IMR-90 (cell line): ENCODE results near the gene ELL. TPM values are rescaled to one million over a fixed set of nuclear protein-coding genes. Genes with fewer than 3 reads are reported as not detected.

Experiments
- ATAC-seq: fragments of 200-7000 bp; cut with Tn5 transposase; 2 replicates; pipeline ENCODE4 v1.9.1; 2020; ENCODE audit warnings: low read depth, mild to moderate bottlenecking, moderate library complexity
- BruUV-seq: library from RNA; stranded (reverse); fragments of 400-500 nt; replicated peaks from 2 replicates; lab custom pipeline; 2021; lab: Mats Ljungman, UMichigan
- CTCF ChIA-PET: fragments of 300-600 bp; formaldehyde crosslinking; extraction: SDS; loops from one replicate; lab custom pipeline; 2021; ENCODE audit warnings: antibody characterized with exemption; lab: Yijun Ruan, JAX
- POLR2A ChIA-PET: fragments of 300-600 bp; sonication (Branson Sonifier 250); formaldehyde crosslinking; loops from one replicate; lab custom pipeline; 2022; ENCODE audit warnings: antibody characterized with exemption; ENCODE audit not compliant: unreplicated experiment; lab: Charles Lee
- DNase-seq: peaks from one replicate; pipeline ENCODE4 v3.0.0; 2013
- H2AFZ ChIP-seq: replicated peaks from 2 replicates; pipeline ENCODE3; 2013; ENCODE audit warnings: low read length, mild to moderate bottlenecking; ENCODE audit not compliant: poor library complexity
- H2AK5ac ChIP-seq: 2 replicates; pipeline ENCODE4 v1.6.1; 2013; ENCODE audit warnings: low read depth, low read length, inconsistent platforms
- H2AK9ac ChIP-seq: replicated peaks from 2 replicates; pipeline ENCODE3; 2013; ENCODE audit warnings: mild to moderate bottlenecking, low read depth, low read length, moderate library complexity; ENCODE audit not compliant: poor library complexity
- H2BK120ac ChIP-seq: 2 replicates; pipeline ENCODE4 v1.6.1; 2013; ENCODE audit warnings: low read depth, low read length, inconsistent platforms
- H2BK15ac ChIP-seq: 3 replicates; pipeline ENCODE4 v1.6.1; 2013; ENCODE audit warnings: low read depth, low read length, inconsistent platforms
- H2BK20ac ChIP-seq: 2 replicates; pipeline ENCODE4 v1.6.1; 2013; ENCODE audit warnings: low read depth, mild to moderate bottlenecking, inconsistent platforms, low read length, moderate library complexity
- H2BK5ac ChIP-seq: 2 replicates; pipeline ENCODE4 v1.6.1; 2013; ENCODE audit warnings: mild to moderate bottlenecking, low read depth, low read length, inconsistent platforms; ENCODE audit not compliant: poor library complexity, severe bottlenecking
- H3K14ac ChIP-seq: replicated peaks from 2 replicates; pipeline ENCODE4 v1.6.1; 2013; ENCODE audit warnings: low read depth, low read length, inconsistent platforms
- H3K18ac ChIP-seq: 2 replicates; pipeline ENCODE4 v1.6.1; 2013; ENCODE audit warnings: low read depth, low read length, control low read depth
- H3K23ac ChIP-seq: 2 replicates; pipeline ENCODE4 v1.6.1; 2013; ENCODE audit warnings: low read depth, low read length, inconsistent platforms
- H3K27ac ChIP-seq: 2 replicates; pipeline ENCODE4 v1.5.1; 2013; ENCODE audit warnings: mild to moderate bottlenecking, control low read depth, low read length; ENCODE audit not compliant: insufficient read depth
- H3K27me3 ChIP-seq: 2 replicates; pipeline ENCODE4 v1.6.1; 2013; ENCODE audit warnings: low read length; ENCODE audit not compliant: control insufficient read depth, insufficient read depth
- H3K36me3 ChIP-seq: 2 replicates; pipeline ENCODE4 v1.6.1; 2013; ENCODE audit warnings: low read length, mixed read lengths; ENCODE audit not compliant: control insufficient read depth, insufficient read depth
- H3K4ac ChIP-seq: 2 replicates; pipeline ENCODE4 v1.6.1; 2013; ENCODE audit warnings: low read depth, low read length, inconsistent platforms
- H3K4me1 ChIP-seq: 2 replicates; pipeline ENCODE4 v1.6.1; 2013; ENCODE audit warnings: low read length, mixed read lengths; ENCODE audit not compliant: control insufficient read depth, insufficient read depth
- H3K4me2 ChIP-seq: 2 replicates; pipeline ENCODE4 v1.6.1; 2013; ENCODE audit warnings: low read depth, mild to moderate bottlenecking, control low read depth, low read length, moderate library complexity
- H3K4me3 ChIP-seq: 2 replicates; pipeline ENCODE4 v1.5.1; 2013; ENCODE audit warnings: low read depth, mild to moderate bottlenecking, control low read depth, low read length, moderate library complexity; ENCODE audit not compliant: insufficient read depth
- H3K56ac ChIP-seq: 2 replicates; pipeline ENCODE4 v1.6.1; 2013; ENCODE audit warnings: low read length, inconsistent platforms; ENCODE audit not compliant: insufficient read depth; ENCODE audit errors: extremely low read depth
- H3K79me1 ChIP-seq, 2 experiments: 2 replicates each; pipeline ENCODE4 v1.6.1; 2013; ENCODE audit warnings: low read length in 2 of 2, inconsistent platforms in 1 of 2, low read depth in 1 of 2
- H3K9ac ChIP-seq: 2 replicates; pipeline ENCODE4 v1.6.1; 2013; ENCODE audit warnings: low read depth, low read length, control low read depth
- H3K9me1 ChIP-seq: 2 replicates; pipeline ENCODE4 v1.6.1; 2013; ENCODE audit warnings: low read length, inconsistent platforms; ENCODE audit not compliant: insufficient read depth
- H3K9me3 ChIP-seq: 2 replicates; pipeline ENCODE4 v1.6.1; 2013; ENCODE audit warnings: low read length; ENCODE audit not compliant: control insufficient read depth, insufficient read depth
- H4K20me1 ChIP-seq: 2 replicates; pipeline ENCODE4 v1.6.1; 2013; ENCODE audit warnings: low read length, inconsistent platforms; ENCODE audit not compliant: insufficient read depth
- H4K5ac ChIP-seq: 2 replicates; pipeline ENCODE4 v1.6.1; 2013; ENCODE audit warnings: mild to moderate bottlenecking, low read depth, low read length, control low read depth
- H4K8ac ChIP-seq, 2 experiments: 2 replicates each; pipeline ENCODE4 v1.6.1; 2013; ENCODE audit warnings: low read depth in 2 of 2, low read length in 2 of 2, control low read depth in 1 of 2, inconsistent platforms in 1 of 2
- H4K91ac ChIP-seq: 2 replicates; pipeline ENCODE4 v1.6.1; 2013; ENCODE audit warnings: low read depth, low read length, inconsistent platforms; ENCODE audit not compliant: insufficient read depth
- BHLHE40 ChIP-seq: fragments of 150-350 bp; IDR thresholded peaks from 2 replicates; pipeline ENCODE4 v1.6.1; 2016; ENCODE audit warnings: mild to moderate bottlenecking, low read depth, low read length
- CEBPB ChIP-seq: IDR thresholded peaks from 2 replicates; pipeline ENCODE4 v1.6.1; 2012; ENCODE audit warnings: low read depth, low read length, improper control_type of control experiment
- CHD1 ChIP-seq: IDR thresholded peaks from 2 replicates; pipeline ENCODE4 v1.6.1; 2012; ENCODE audit warnings: low read depth, low read length, improper control_type of control experiment
- FOS ChIP-seq: fragments of 150-350 bp; IDR thresholded peaks from 2 replicates; pipeline ENCODE4 v1.6.1; 2016; ENCODE audit warnings: low read depth, low read length
- MAFK ChIP-seq: IDR thresholded peaks from 2 replicates; pipeline ENCODE4 v1.6.1; 2012; ENCODE audit warnings: low read depth, low read length, improper control_type of control experiment
- MAZ ChIP-seq: IDR thresholded peaks from 2 replicates; pipeline ENCODE4 v1.6.1; 2012; ENCODE audit warnings: low read depth, mild to moderate bottlenecking, low read length, improper control_type of control experiment, moderate library complexity, borderline replicate concordance
- NFE2L2 ChIP-seq: fragments of 150-350 bp; IDR thresholded peaks from 2 replicates; pipeline ENCODE4 v1.6.1; 2016; ENCODE audit warnings: low read depth, mild to moderate bottlenecking, low read length
- POLR2A ChIP-seq: IDR thresholded peaks from 2 replicates; pipeline ENCODE4 v1.6.1; 2012; ENCODE audit warnings: mild to moderate bottlenecking, low read depth, low read length
- RAD21 ChIP-seq: IDR thresholded peaks from 2 replicates; pipeline ENCODE4 v1.6.1; 2012; ENCODE audit warnings: low read length, improper control_type of control experiment
- RCOR1 ChIP-seq: IDR thresholded peaks from 2 replicates; pipeline ENCODE4 v1.6.1; 2012; ENCODE audit warnings: mild to moderate bottlenecking, low read length, improper control_type of control experiment; ENCODE audit not compliant: insufficient replicate concordance
- RFX5 ChIP-seq: IDR thresholded peaks from 2 replicates; pipeline ENCODE4 v1.8.0; 2012; ENCODE audit warnings: low read depth, mild to moderate bottlenecking, low read length, moderate library complexity
- WGBS, 2 experiments: methylation state at CpG; one replicate each; pipeline versions ENCODE4 v1.1.5 to v1.1.7; 2013; ENCODE audit warnings: missing lambda C conversion rate in 2 of 2; ENCODE audit not compliant: insufficient read length in 1 of 2; ENCODE audit errors: extremely low coverage in 2 of 2; 5-methylcytosine and 5-hydroxymethylcytosine counted together
- dilution Hi-C: fragments of 300-500 bp; cut with HindIII; formaldehyde crosslinking; loops from one replicate; pipeline ENCODE4 v1.14.3; 2018; ENCODE audit warnings: low sequenced_read_pairs; ENCODE audit not compliant: unreplicated experiment
- in situ Hi-C: fragments of 300-500 bp; cut with MboI; formaldehyde crosslinking; loops from 3 replicates; pipeline ENCODE4 v1.14.3; 2019; ENCODE audit warnings: low sequenced_read_pairs, inconsistent platforms, mixed read lengths
- intact Hi-C: fragments of 100-400 bp; cut with micrococcal nuclease; formaldehyde crosslinking; loops from 2 replicates; pipeline ENCODE4 v1.10.0; 2022
- polyA plus RNA-seq, 3 experiments: library from polyadenylated mRNA; depleted of rRNA; stranded (reverse); fragments of >200 nt; gene quantifications; 2 replicates each; pipeline ENCODE4 v1.2.3, GENCODE V29; 2012; ENCODE audit warnings: low replicate concordance in 1 of 3
- total RNA-seq: library from RNA; depleted of rRNA; stranded (reverse); fragments of >200 nt; gene quantifications from 2 replicates; pipeline ENCODE4 v1.2.3, GENCODE V29; 2012
- TF ChIP-seq, protein P1 (sequence below): fragments of 150-350 bp; IDR thresholded peaks from 2 replicates; pipeline ENCODE4 v1.6.1; 2016; ENCODE audit warnings: low read depth, mild to moderate bottlenecking, low read length, moderate library complexity, borderline replicate concordance
- TF ChIP-seq, protein P2 (sequence below): fragments of 150-350 bp; IDR thresholded peaks from 2 replicates; pipeline ENCODE4 v1.6.1; 2017; ENCODE audit warnings: mild to moderate bottlenecking, antibody characterized with exemption, low read length, low read depth

The ELL gene
- total and polyA plus RNA-seq, 2 of the 4 experiments (the other 2 are of a cell fraction): 6.3 to 13.1 TPM

DNA sequence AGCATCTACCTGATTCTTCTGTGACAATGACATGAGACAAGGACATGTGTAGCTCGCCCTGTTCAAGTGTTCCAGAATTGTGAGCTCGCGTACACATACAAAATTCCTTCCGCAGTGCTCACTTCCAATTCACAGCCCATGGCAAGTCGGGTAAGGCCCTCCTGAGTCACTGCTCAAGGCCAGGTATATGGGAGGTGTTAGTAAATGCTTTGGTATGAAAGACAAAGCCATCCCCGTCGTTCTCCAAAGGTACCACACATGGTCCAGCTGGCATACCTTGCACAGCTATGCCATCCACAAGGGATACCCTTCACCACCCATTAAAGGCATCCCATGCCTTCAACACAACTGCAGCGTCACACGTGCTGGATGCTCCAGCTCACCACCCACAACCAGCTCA, 4.4 kb upstream of the ELL start:
- ATAC-seq (no peak), DNase-seq (no peak)
- BruUV-seq: no TSS peak
- Histone ChIP-seq H4K20me1 (peaks cover 2% of the 10 kb centered on the region; the same call in 1 of the 2 replicates), H4K91ac (no peak overlapping the region), H2BK120ac (no peak overlapping the region), H4K8ac (no peak overlapping the region), H3K79me1 (no peaks in the 10 kb centered on the region; a peak in 1 of 4 replicates), H3K9me3 (no peaks in the 10 kb centered on the region), H3K18ac (no peak overlapping the region), H3K4me3 (no peak overlapping the region), H2BK15ac (no peak overlapping the region), H4K5ac (no peak overlapping the region), H2AK9ac (no peak overlapping the region), H3K4me1 (no peaks in the 10 kb centered on the region), H2BK5ac (no peak overlapping the region), H3K14ac (no peak overlapping the region), H3K56ac (no peak overlapping the region), H2AFZ (no peak overlapping the region), H3K36me3 (peaks cover 5% of the 10 kb centered on the region), H3K27me3 (no peaks in the 10 kb centered on the region), H2BK20ac (no peak overlapping the region), H2AK5ac (no peak overlapping the region), H3K9me1 (peaks cover 8% of the 10 kb centered on the region; the same call in 1 of the 2 replicates), H3K27ac (no peak overlapping the region), H3K4ac (no peak overlapping the region), H3K9ac (no peak overlapping the region), H3K4me2 (no peak overlapping the region), H3K23ac (no peak overlapping the region)
- intact Hi-C loops (no loop called here), dilution Hi-C loops (no loop called here), in situ Hi-C loops (no loop called here)
- TF ChIP-seq CHD1 (no peak), MAFK (no peak), MAZ (no peak), RCOR1 (no peak), POLR2A (no peak), BHLHE40 (no peak), NFE2L2 (no peak), CEBPB (no peak), RFX5 (no peak), RAD21 (no peak), FOS (no peak)
- TF ChIP-seq, protein P1, sequence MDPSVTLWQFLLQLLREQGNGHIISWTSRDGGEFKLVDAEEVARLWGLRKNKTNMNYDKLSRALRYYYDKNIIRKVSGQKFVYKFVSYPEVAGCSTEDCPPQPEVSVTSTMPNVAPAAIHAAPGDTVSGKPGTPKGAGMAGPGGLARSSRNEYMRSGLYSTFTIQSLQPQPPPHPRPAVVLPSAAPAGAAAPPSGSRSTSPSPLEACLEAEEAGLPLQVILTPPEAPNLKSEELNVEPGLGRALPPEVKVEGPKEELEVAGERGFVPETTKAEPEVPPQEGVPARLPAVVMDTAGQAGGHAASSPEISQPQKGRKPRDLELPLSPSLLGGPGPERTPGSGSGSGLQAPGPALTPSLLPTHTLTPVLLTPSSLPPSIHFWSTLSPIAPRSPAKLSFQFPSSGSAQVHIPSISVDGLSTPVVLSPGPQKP: no peak
- TF ChIP-seq, protein P2, sequence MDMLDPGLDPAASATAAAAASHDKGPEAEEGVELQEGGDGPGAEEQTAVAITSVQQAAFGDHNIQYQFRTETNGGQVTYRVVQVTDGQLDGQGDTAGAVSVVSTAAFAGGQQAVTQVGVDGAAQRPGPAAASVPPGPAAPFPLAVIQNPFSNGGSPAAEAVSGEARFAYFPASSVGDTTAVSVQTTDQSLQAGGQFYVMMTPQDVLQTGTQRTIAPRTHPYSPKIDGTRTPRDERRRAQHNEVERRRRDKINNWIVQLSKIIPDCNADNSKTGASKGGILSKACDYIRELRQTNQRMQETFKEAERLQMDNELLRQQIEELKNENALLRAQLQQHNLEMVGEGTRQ: no peak
- 100% methylated on average over 2 of the region's 9 CpGs; no CpG with 5 or more reads in 1 of the 2 experiments for WGBS, 2 experiments
- POLR2A ChIA-PET: no interaction called here
- CTCF ChIA-PET: no interaction called here
